HCT116 (cell line): ENCODE data around the gene TNPO2. TPM values are rescaled to one million over a fixed set of nuclear protein-coding genes. Genes with fewer than 3 reads are reported as not detected.

ENCODE experiments used
- ATAC-seq: fragments of 200-7000 bp; cut with Tn5 transposase; 2 replicates; pipeline ENCODE4 v1.9.1; 2020; ENCODE audit warnings: mild to moderate bottlenecking, moderate library complexity
- BruUV-seq: library from RNA; stranded (reverse); fragments of 400-500 nt; replicated peaks from 2 replicates; lab custom pipeline; 2021; lab: Mats Ljungman, UMichigan
- CTCF ChIA-PET: fragments of 300-600 bp; sonication (Branson Sonifier 250); formaldehyde crosslinking; loops from one replicate; lab custom pipeline; 2021; ENCODE audit warnings: antibody characterized with exemption; lab: Charles Lee
- POLR2A ChIA-PET: fragments of 300-600, 350-600 bp; sonication (Branson Sonifier 250); formaldehyde crosslinking; loops from one replicate; lab custom pipeline; 2021; ENCODE audit warnings: antibody characterized with exemption; lab: Charles Lee
- RAD21 ChIA-PET, 2 experiments: fragments of 300-600 bp; sonication (Branson Sonifier 250); formaldehyde crosslinking; loops; one replicate each; lab custom pipeline; 2023; ENCODE audit warnings: low total read pairs in 2 of 2; ENCODE audit not compliant: uncharacterized antibody in 2 of 2, unreplicated experiment in 2 of 2, low non-redundant PET in 1 of 2; lab: Charles Lee
- DNase-seq: peaks from one replicate; pipeline ENCODE4 v3.0.0-alpha.2; 2010; ENCODE audit warnings: low read depth, low spot score
- H2AFZ ChIP-seq: fragments of 200-600 bp; shearing (Covaris generic), sonication (generic); 2 replicates; pipeline ENCODE4 v1.6.1; 2017; ENCODE audit warnings: low read depth, mixed run types, mixed read lengths, antibody characterized with exemption, low read length; ENCODE audit not compliant: poor library complexity, severe bottlenecking
- H3K27ac ChIP-seq: 2 replicates; pipeline ENCODE4 v1.5.1; 2012; ENCODE audit warnings: low read depth, low read length
- H3K27me3 ChIP-seq: fragments of 200-600 bp; sonication (generic); 2 replicates; pipeline ENCODE4 v1.6.1; 2016; ENCODE audit warnings: mixed run types, low read length, mixed read lengths; ENCODE audit not compliant: insufficient read depth
- H3K36me3 ChIP-seq, 2 experiments: fragments of 200-500 bp in 1 of 2; fragments of 200-600 bp in 1 of 2; sonication (Bioruptor generic) in 1 of 2; sonication (generic) in 1 of 2; 2 replicates each; pipeline versions ENCODE4 v1.5.1 to v1.6.1; 2014 to 2016; ENCODE audit warnings: low read length in 2 of 2, inconsistent platforms in 1 of 2, mixed read lengths in 1 of 2, mixed run types in 1 of 2; ENCODE audit not compliant: insufficient read depth in 2 of 2, control insufficient read depth in 1 of 2
- H3K4me1 ChIP-seq, 2 experiments: fragments of 200-600 bp in 1 of 2; sonication (generic) in 1 of 2; 2 replicates each; pipeline versions ENCODE4 v1.5.1 to v1.6.1; 2012 to 2017; ENCODE audit warnings: low read length in 2 of 2, inconsistent platforms in 1 of 2, mild to moderate bottlenecking in 1 of 2, mixed read lengths in 1 of 2, mixed run types in 1 of 2, moderate library complexity in 1 of 2; ENCODE audit not compliant: insufficient read depth in 2 of 2, control insufficient read depth in 1 of 2
- H3K4me2 ChIP-seq: fragments of 200-600 bp; sonication (generic); 2 replicates; pipeline ENCODE4 v1.6.1; 2017; ENCODE audit warnings: mixed run types, low read length, mixed read lengths
- H3K4me3 ChIP-seq, 2 experiments: fragments of 200-600 bp in 1 of 2; sonication (generic) in 1 of 2; replicated peaks in 1 of 2; 2 replicates each; pipeline ENCODE4 v1.5.1; 2011 to 2016; ENCODE audit warnings: low read length in 2 of 2, control low read depth in 1 of 2, low read depth in 1 of 2, mild to moderate bottlenecking in 1 of 2, mixed read lengths in 1 of 2, mixed run types in 1 of 2
- H3K79me2 ChIP-seq: fragments of 200-600 bp; sonication (generic); 2 replicates; pipeline ENCODE4 v1.6.1; 2017; ENCODE audit warnings: mild to moderate bottlenecking, mixed run types, low read length, moderate library complexity, mixed read lengths; ENCODE audit not compliant: insufficient read depth
- H3K9ac ChIP-seq: fragments of 200-600 bp; sonication (generic); 2 replicates; pipeline ENCODE4 v1.6.1; 2016; ENCODE audit warnings: low read length, mixed read lengths
- H3K9me2 ChIP-seq: fragments of 200-600 bp; sonication (generic), shearing (Covaris generic); 2 replicates; pipeline ENCODE4 v1.6.1; 2017; ENCODE audit warnings: mixed run types, mild to moderate bottlenecking, moderate library complexity; ENCODE audit not compliant: insufficient read depth
- H3K9me3 ChIP-seq, 2 experiments: fragments of 200-500 bp in 1 of 2; fragments of 200-600 bp in 1 of 2; sonication (Bioruptor generic) in 1 of 2; sonication (generic) in 1 of 2; 2 replicates each; pipeline ENCODE4 v1.6.1; 2014 to 2017; ENCODE audit warnings: low read length in 2 of 2, mixed read lengths in 2 of 2, inconsistent platforms in 1 of 2, low read depth in 1 of 2, mild to moderate bottlenecking in 1 of 2, mixed run types in 1 of 2, moderate library complexity in 1 of 2; ENCODE audit not compliant: control insufficient read depth in 1 of 2, insufficient read depth in 1 of 2
- H4K20me1 ChIP-seq: fragments of 200-600 bp; sonication (generic), shearing (Covaris generic); 2 replicates; pipeline ENCODE4 v1.6.1; 2017; ENCODE audit warnings: mixed run types, mild to moderate bottlenecking, moderate library complexity; ENCODE audit not compliant: insufficient read depth
- CBX3 ChIP-seq: IDR thresholded peaks from 2 replicates; pipeline ENCODE4 v1.6.1; 2012; ENCODE audit warnings: low read depth
- CEBPB ChIP-seq: IDR thresholded peaks from 2 replicates; pipeline ENCODE4 v1.6.1; 2012; ENCODE audit warnings: low read depth
- EGR1 ChIP-seq: IDR thresholded peaks from 2 replicates; pipeline ENCODE4 v1.6.1; 2012; ENCODE audit warnings: low read depth
- ELF1 ChIP-seq: IDR thresholded peaks from 2 replicates; pipeline ENCODE4 v1.6.1; 2012; ENCODE audit warnings: low read depth, borderline replicate concordance
- EZH2 ChIP-seq: fragments of 200-600 bp; sonication (generic); IDR thresholded peaks from 2 replicates; pipeline ENCODE4 v1.6.1; 2017; ENCODE audit warnings: antibody characterized with exemption, mixed run types
- EZH2phosphoT487 ChIP-seq: fragments of 200-600 bp; IDR thresholded peaks from 2 replicates; pipeline ENCODE4 v1.6.1; 2018; ENCODE audit warnings: antibody characterized with exemption, borderline replicate concordance
- FOSL1 ChIP-seq: IDR thresholded peaks from 2 replicates; pipeline ENCODE4 v1.6.1; 2012; ENCODE audit warnings: low read depth
- POLR2A ChIP-seq: IDR thresholded peaks from 2 replicates; pipeline ENCODE4 v1.7.0; 2011; ENCODE audit warnings: borderline replicate concordance; ENCODE audit not compliant: insufficient read depth, insufficient read length; ENCODE audit errors: extremely low read depth
- POLR2AphosphoS5 ChIP-seq: IDR thresholded peaks from 2 replicates; pipeline ENCODE4 v1.6.1; 2011; ENCODE audit warnings: mild to moderate bottlenecking, low read depth, low read length, moderate library complexity
- RAD21 ChIP-seq: IDR thresholded peaks from 2 replicates; pipeline ENCODE4 v1.6.1; 2012; ENCODE audit warnings: low read depth, mild to moderate bottlenecking
- SIN3A ChIP-seq: IDR thresholded peaks from 2 replicates; pipeline ENCODE4 v1.6.1; 2012; ENCODE audit warnings: low read depth
- SRF ChIP-seq: IDR thresholded peaks from 2 replicates; pipeline ENCODE4 v1.6.1; 2012; ENCODE audit warnings: low read depth
- YY1 ChIP-seq: IDR thresholded peaks from 2 replicates; pipeline ENCODE4 v1.6.1; 2011; ENCODE audit warnings: low read length, low read depth, moderate library complexity, mild to moderate bottlenecking; ENCODE audit not compliant: insufficient replicate concordance; ENCODE audit errors: extremely low read depth
- ZNF274 ChIP-seq: fragments of 200-500 bp; sonication (Bioruptor generic); IDR thresholded peaks from 2 replicates; pipeline ENCODE4 v1.6.1; 2014; ENCODE audit warnings: mild to moderate bottlenecking, low read depth, low read length, inconsistent platforms
- intact Hi-C: fragments of 100-400 bp; cut with micrococcal nuclease; formaldehyde crosslinking; loops from 2 replicates; pipeline ENCODE4 v1.10.0; 2022
- total RNA-seq: library from RNA; stranded (reverse); gene quantifications from one replicate; pipeline ENCODE4 v1.2.1, GENCODE V29; 2021; ENCODE audit not compliant: unreplicated experiment
- TF ChIP-seq, protein P1 (sequence below), 3 experiments: fragments of 200-600 bp in 1 of 3; sonication (generic) in 1 of 3; IDR thresholded peaks in 2 of 3; conservative IDR thresholded peaks in 1 of 3; 2 replicates each; pipeline ENCODE4 v1.5.1; 2012 to 2017; ENCODE audit warnings: low read depth in 2 of 3, low read length in 2 of 3, antibody characterized with exemption in 1 of 3, borderline replicate concordance in 1 of 3, control low read depth in 1 of 3, mild to moderate bottlenecking in 1 of 3, mixed read lengths in 1 of 3, mixed run types in 1 of 3, moderate library complexity in 1 of 3; ENCODE audit not compliant: insufficient read depth in 1 of 3
- TF ChIP-seq, protein P2 (sequence below): IDR thresholded peaks from 2 replicates; pipeline ENCODE4 v1.6.1; 2011; ENCODE audit warnings: mild to moderate bottlenecking, low read length, moderate library complexity; ENCODE audit not compliant: insufficient replicate concordance; ENCODE audit errors: extremely low read depth

Gene TNPO2
- total RNA-seq, 1 experiment from 2014 or later: 81.8 TPM

- peaks cover 33 to 34% of the 10 kb centered on the region in 2 experiments for H3K36me3 ChIP-seq
- POLR2A ChIA-PET: interaction anchor here (0.7 kb wide), 1 partner anchor 31 kb away, joined by 3 read pairs; no protein-coding TSS in a partner anchor
These were observed 4.2 kb upstream of the TNPO2 start for GRCh38 chr19:12727745-12728433.

More at GRCh38 chr19:12727745-12728433, 4.2 kb upstream of the TNPO2 start:
- H3K9ac ChIP-seq: no peak overlapping the region
- H3K27me3 ChIP-seq: no peaks in the 10 kb centered on the region
- peaks cover 7 to 24% of the 10 kb centered on the region in 2 experiments for H3K4me1 ChIP-seq
- CTCF ChIA-PET: interaction anchor here (1.6 kb wide), 1 partner anchor 28 kb away, joined by 3 read pairs; no protein-coding TSS in a partner anchor
- ATAC-seq (no peak), DNase-seq (no peak)
- BruUV-seq: no TSS peak
- no peak overlapping the region for H3K27ac ChIP-seq
- H2AFZ ChIP-seq: no peak overlapping the region
- no peak for TF ChIP-seq POLR2A
- TF ChIP-seq SRF: no peak
- TF ChIP-seq CEBPB: no peak
- TF ChIP-seq YY1: no peak
- no peak for TF ChIP-seq EZH2
- no peak for TF ChIP-seq RAD21
- no peak for TF ChIP-seq POLR2AphosphoS5
- TF ChIP-seq EGR1: no peak
- TF ChIP-seq ZNF274: no peak
- no peak for TF ChIP-seq SIN3A
- no peak for TF ChIP-seq EZH2phosphoT487
- TF ChIP-seq, protein P1, sequence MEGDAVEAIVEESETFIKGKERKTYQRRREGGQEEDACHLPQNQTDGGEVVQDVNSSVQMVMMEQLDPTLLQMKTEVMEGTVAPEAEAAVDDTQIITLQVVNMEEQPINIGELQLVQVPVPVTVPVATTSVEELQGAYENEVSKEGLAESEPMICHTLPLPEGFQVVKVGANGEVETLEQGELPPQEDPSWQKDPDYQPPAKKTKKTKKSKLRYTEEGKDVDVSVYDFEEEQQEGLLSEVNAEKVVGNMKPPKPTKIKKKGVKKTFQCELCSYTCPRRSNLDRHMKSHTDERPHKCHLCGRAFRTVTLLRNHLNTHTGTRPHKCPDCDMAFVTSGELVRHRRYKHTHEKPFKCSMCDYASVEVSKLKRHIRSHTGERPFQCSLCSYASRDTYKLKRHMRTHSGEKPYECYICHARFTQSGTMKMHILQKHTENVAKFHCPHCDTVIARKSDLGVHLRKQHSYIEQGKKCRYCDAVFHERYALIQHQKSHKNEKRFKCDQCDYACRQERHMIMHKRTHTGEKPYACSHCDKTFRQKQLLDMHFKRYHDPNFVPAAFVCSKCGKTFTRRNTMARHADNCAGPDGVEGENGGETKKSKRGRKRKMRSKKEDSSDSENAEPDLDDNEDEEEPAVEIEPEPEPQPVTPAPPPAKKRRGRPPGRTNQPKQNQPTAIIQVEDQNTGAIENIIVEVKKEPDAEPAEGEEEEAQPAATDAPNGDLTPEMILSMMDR (IDR thresholded peaks at IDR 0.05 in 2 of 3, conservative IDR thresholded peaks at IDR 0.05 in 1 of 3; ENCODE audit: borderline replicate concordance in 1 of 3, insufficient read depth in 1 of 3, low read depth in 2 of 3, low read length in 2 of 3): no peak
- TF ChIP-seq ELF1: no peak
- TF ChIP-seq FOSL1: no peak
- TF ChIP-seq, protein P2, sequence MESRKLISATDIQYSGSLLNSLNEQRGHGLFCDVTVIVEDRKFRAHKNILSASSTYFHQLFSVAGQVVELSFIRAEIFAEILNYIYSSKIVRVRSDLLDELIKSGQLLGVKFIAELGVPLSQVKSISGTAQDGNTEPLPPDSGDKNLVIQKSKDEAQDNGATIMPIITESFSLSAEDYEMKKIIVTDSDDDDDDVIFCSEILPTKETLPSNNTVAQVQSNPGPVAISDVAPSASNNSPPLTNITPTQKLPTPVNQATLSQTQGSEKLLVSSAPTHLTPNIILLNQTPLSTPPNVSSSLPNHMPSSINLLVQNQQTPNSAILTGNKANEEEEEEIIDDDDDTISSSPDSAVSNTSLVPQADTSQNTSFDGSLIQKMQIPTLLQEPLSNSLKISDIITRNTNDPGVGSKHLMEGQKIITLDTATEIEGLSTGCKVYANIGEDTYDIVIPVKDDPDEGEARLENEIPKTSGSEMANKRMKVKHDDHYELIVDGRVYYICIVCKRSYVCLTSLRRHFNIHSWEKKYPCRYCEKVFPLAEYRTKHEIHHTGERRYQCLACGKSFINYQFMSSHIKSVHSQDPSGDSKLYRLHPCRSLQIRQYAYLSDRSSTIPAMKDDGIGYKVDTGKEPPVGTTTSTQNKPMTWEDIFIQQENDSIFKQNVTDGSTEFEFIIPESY: no peak
- TF ChIP-seq CBX3: no peak
- no peaks in the 10 kb centered on the region for H3K9me2 ChIP-seq
- H4K20me1 ChIP-seq: peaks cover 7% of the 10 kb centered on the region; the same call in 1 of the 2 replicates
- intact Hi-C loops: no loop called here
- peaks cover 44% of the 10 kb centered on the region for H3K79me2 ChIP-seq
- RAD21 ChIA-PET: no interaction called here
- no peak overlapping the region for H3K4me2 ChIP-seq
- no peak overlapping the region for H3K4me3 ChIP-seq
- no peaks in the 10 kb centered on the region for H3K9me3 ChIP-seq
